ENCODE data around the gene ITCH.
"Not testable (repeated sequence)": the region's sequence is repeated elsewhere in the genome, so short reads cannot be mapped to it uniquely, and the experiment has no call there.

The ITCH gene

GRCh38 chr20:34363062-34363464 is at the start of gene ITCH:
Gene ITCH (plus strand): TSS chr20:34363273. CDS start chr20:34393812, 30,539 bp downstream.
- DNase-seq (ENCODE audit: low spot score) = peak; percentile 96

- DNase-seq (ENCODE audit: low spot score) = no peak
These were observed 47.8 kb upstream of the ITCH start for GRCh38 chr20:34315236-34315635.

- no peak for DNase-seq (ENCODE audit: low spot score)
These were observed 46.8 kb upstream of the ITCH start for GRCh38 chr20:34316196-34316814.

GRCh38 chr20:34318609-34319443 is 44.2 kb upstream of the ITCH start:
- DNase-seq (ENCODE audit: low spot score) = no peak

- no peak for DNase-seq (ENCODE audit: low spot score)
These were observed 42.2 kb upstream of the ITCH start for GRCh38 chr20:34320861-34321260.

- DNase-seq (ENCODE audit: low spot score) = no peak
These were observed 40.6 kb upstream of the ITCH start for GRCh38 chr20:34322267-34323105.

GRCh38 chr20:34324541-34324940 is 38.5 kb upstream of the ITCH start:
- DNase-seq (ENCODE audit: low spot score) = no peak

GRCh38 chr20:34328207-34328606 is 34.9 kb upstream of the ITCH start:
- not testable (repeated sequence) for DNase-seq (ENCODE audit: low spot score)

GRCh38 chr20:34328928-34329677 is 34.0 kb upstream of the ITCH start:
- no peak for DNase-seq (ENCODE audit: low spot score)

- not testable (repeated sequence) for DNase-seq (ENCODE audit: low spot score)
These were observed 32.1 kb upstream of the ITCH start for GRCh38 chr20:34330861-34331544.

GRCh38 chr20:34331838-34332237 is 31.2 kb upstream of the ITCH start:
- DNase-seq (ENCODE audit: low spot score) = no peak

- DNase-seq (ENCODE audit: low spot score) = no peak
These were observed 30.7 kb upstream of the ITCH start for GRCh38 chr20:34332262-34332920.

- no peak for DNase-seq (ENCODE audit: low spot score)
These were observed 29.3 kb upstream of the ITCH start for GRCh38 chr20:34333786-34334185.

- DNase-seq (ENCODE audit: low spot score) = no peak
These were observed 28.2 kb upstream of the ITCH start for GRCh38 chr20:34334654-34335407.

GRCh38 chr20:34337544-34337943 is 25.5 kb upstream of the ITCH start:
- DNase-seq (ENCODE audit: low spot score) = no peak

- DNase-seq (ENCODE audit: low spot score) = no peak
These were observed 24.9 kb upstream of the ITCH start for GRCh38 chr20:34337982-34338726.

GRCh38 chr20:34340726-34341125 is 22.3 kb upstream of the ITCH start:
- DNase-seq (ENCODE audit: low spot score) = not testable (repeated sequence)

GRCh38 chr20:34341199-34341598 is 21.9 kb upstream of the ITCH start:
- not testable (repeated sequence) for DNase-seq (ENCODE audit: low spot score)
